ENCODE data around the gene MORC1. TPM values are rescaled to one million over a fixed set of nuclear protein-coding genes. Genes with fewer than 3 reads are reported as not detected.
A peak's percentile ranks its signal among the peaks of the same experiment; 100 is the strongest.

Gene MORC1
- total RNA-seq, 2 experiments from 2014 or later = not detected

DNA sequence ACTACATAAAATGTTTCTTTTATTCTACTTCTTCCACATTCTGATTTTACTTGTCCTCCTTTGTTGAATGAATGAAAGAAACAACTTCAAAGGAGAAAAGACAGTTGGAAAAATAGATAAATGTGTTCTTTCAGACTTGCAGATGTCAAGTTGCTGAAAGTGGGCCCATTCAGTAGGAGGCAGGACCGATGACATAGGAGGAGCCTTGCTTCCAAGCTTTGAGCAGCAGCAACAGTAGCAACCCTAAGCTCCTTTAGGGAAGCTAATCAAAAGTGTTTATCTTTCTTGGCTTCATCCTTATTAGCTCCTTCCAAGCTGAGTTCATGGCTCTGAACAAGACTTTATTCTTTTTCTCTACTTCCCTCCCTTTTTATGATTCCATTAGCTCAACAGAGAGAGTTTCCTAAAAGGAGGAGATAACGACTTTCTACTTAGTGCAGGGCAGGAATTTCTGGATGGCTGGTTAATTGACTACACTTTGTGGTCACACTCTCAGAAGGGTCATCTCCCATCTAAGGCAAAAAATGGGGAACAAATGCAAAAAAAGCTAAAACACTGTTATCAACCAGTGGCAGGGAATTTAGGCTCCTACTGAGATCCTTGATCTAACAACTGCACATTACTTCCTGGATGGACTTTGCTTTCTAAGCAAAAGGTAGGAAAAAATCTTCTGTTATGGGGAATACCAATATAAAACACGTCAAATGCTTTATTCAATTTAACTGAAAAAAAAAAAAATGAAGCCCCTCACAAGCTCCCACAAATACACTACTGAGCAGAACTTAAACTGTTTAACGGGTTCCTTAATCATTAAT lies 4.8 kb downstream of the MORC1 start:
- BruUV-seq (replicated peaks) = no TSS peak
- H3K9me2 ChIP-seq (ENCODE audit: insufficient read depth, low read length) = no peaks in the 10 kb centered on the region
- intact Hi-C loops (cut with micrococcal nuclease; ENCODE audit: unreplicated experiment) = no loop called here
- H4K20me1 ChIP-seq (ENCODE audit: insufficient read depth, low read length) = no peaks in the 10 kb centered on the region
- H3K4me2 ChIP-seq (ENCODE audit: low read length) = no peak overlapping the region
- no peaks in the 10 kb centered on the region for H3K4me1 ChIP-seq (ENCODE audit: insufficient read depth, low read length, poor library complexity, severe bottlenecking)
- DNase-seq (ENCODE audit: low spot score) = no peak
- H3K9me3 ChIP-seq (ENCODE audit: low read length) = no peaks in the 10 kb centered on the region
- no peaks in the 10 kb centered on the region for H3K36me3 ChIP-seq (ENCODE audit: insufficient read depth, low read length)
- ChIA-PET CTCF (ENCODE audit: unreplicated experiment) (no interaction called here), POLR2A (interaction anchor here (0.6 to 0.7 kb wide), 2 partner anchors 489 to 499 kb away, joined by 3 to 4 read pairs; no protein-coding TSS in a partner anchor)
- no peak overlapping the region for H2AFZ ChIP-seq (ENCODE audit: low read length)
- TF ChIP-seq, protein P1, sequence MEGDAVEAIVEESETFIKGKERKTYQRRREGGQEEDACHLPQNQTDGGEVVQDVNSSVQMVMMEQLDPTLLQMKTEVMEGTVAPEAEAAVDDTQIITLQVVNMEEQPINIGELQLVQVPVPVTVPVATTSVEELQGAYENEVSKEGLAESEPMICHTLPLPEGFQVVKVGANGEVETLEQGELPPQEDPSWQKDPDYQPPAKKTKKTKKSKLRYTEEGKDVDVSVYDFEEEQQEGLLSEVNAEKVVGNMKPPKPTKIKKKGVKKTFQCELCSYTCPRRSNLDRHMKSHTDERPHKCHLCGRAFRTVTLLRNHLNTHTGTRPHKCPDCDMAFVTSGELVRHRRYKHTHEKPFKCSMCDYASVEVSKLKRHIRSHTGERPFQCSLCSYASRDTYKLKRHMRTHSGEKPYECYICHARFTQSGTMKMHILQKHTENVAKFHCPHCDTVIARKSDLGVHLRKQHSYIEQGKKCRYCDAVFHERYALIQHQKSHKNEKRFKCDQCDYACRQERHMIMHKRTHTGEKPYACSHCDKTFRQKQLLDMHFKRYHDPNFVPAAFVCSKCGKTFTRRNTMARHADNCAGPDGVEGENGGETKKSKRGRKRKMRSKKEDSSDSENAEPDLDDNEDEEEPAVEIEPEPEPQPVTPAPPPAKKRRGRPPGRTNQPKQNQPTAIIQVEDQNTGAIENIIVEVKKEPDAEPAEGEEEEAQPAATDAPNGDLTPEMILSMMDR (conservative IDR thresholded peaks at IDR 0.05; ENCODE audit: low read length) = no peak
- TF ChIP-seq EZH2phosphoT487 (IDR thresholded peaks at IDR 0.05; ENCODE audit: borderline replicate concordance, low read depth, low read length) = no peak
- no peak overlapping the region for H3K4me3 ChIP-seq (ENCODE audit: low read depth, low read length, poor library complexity, severe bottlenecking)
- no peaks in the 10 kb centered on the region for H3K79me2 ChIP-seq (ENCODE audit: insufficient read depth, low read depth, low read length)
- no peak overlapping the region for H3K27ac ChIP-seq (ENCODE audit: low read depth, low read length, poor library complexity, severe bottlenecking)

DNA sequence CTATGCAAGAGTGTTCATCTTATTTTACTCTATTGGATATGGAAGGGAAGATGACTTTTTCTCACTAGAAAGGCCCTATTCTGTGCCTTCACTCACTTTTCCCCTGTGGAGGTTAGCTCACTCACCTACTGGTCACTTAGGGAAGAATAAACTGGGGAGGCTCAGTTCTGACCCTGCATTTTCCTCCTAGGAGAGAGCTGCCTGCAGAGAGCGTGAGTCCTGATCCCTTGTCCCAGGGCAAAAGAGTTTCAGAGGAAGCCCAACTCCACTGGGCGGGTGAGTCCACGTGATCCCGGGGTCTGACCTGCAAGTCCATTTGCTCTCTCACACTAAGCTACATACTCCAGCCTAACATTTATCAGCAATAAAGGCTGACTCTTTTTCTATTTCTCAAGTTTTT lies 8.4 kb downstream of the MORC1 start:
- Histone ChIP-seq H3K9me3 (ENCODE audit: low read length) (no peaks in the 10 kb centered on the region), H3K79me2 (ENCODE audit: insufficient read depth, low read depth, low read length) (no peaks in the 10 kb centered on the region), H2AFZ (ENCODE audit: low read length) (no peak overlapping the region), H4K20me1 (ENCODE audit: insufficient read depth, low read length) (no peaks in the 10 kb centered on the region), H3K4me3 (ENCODE audit: low read depth, low read length, poor library complexity, severe bottlenecking) (no peak overlapping the region), H3K4me2 (ENCODE audit: low read length) (no peak overlapping the region), H3K9me2 (ENCODE audit: insufficient read depth, low read length) (no peaks in the 10 kb centered on the region), H3K36me3 (ENCODE audit: insufficient read depth, low read length) (no peaks in the 10 kb centered on the region), H3K27ac (ENCODE audit: low read depth, low read length, poor library complexity, severe bottlenecking) (no peak overlapping the region), H3K4me1 (ENCODE audit: insufficient read depth, low read length, poor library complexity, severe bottlenecking) (no peaks in the 10 kb centered on the region)
- DNase-seq (ENCODE audit: low spot score) = no peak
- BruUV-seq (replicated peaks) = no TSS peak
- ChIA-PET POLR2A (no interaction called here), CTCF (ENCODE audit: unreplicated experiment) (no interaction called here)
- no peak for TF ChIP-seq EZH2phosphoT487 (IDR thresholded peaks at IDR 0.05; ENCODE audit: borderline replicate concordance, low read depth, low read length)
- TF ChIP-seq, protein P1 (conservative IDR thresholded peaks at IDR 0.05; ENCODE audit: low read length) = no peak
- intact Hi-C loops (cut with micrococcal nuclease; ENCODE audit: unreplicated experiment) = no loop called here

DNA sequence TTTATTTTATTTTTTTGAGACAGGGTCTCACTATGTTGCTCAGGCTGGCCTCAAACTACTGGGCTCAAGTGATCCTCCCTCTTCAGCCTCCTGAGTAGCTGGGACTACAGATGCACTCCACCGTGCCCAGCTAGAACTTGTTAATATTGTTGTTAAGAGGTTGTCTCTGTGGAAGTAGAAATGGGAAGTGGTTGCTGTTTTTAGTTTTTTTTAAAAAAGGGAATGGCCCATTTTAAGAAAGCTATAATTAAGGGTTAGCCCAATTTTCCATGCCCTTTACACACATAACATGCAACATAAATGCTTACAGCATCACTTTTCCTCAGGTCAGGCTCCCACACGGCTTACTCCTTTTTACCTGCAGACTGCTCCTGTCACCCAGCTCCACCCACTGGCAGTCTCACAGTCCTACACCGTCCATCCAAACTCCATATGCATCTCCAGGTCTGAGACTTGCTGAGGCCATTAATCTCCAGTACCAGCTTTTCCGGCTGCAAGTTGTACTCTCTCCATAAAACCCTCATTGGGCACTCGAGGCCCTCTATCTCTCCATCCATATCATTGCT lies 19.8 kb downstream of the MORC1 start:
- Histone ChIP-seq H3K4me1 (ENCODE audit: insufficient read depth, low read length, poor library complexity, severe bottlenecking) (no peaks in the 10 kb centered on the region), H3K9me2 (ENCODE audit: insufficient read depth, low read length) (no peaks in the 10 kb centered on the region), H3K79me2 (ENCODE audit: insufficient read depth, low read depth, low read length) (no peaks in the 10 kb centered on the region), H3K4me2 (ENCODE audit: low read length) (no peak overlapping the region), H4K20me1 (ENCODE audit: insufficient read depth, low read length) (no peaks in the 10 kb centered on the region), H3K27ac (ENCODE audit: low read depth, low read length, poor library complexity, severe bottlenecking) (no peak overlapping the region), H2AFZ (ENCODE audit: low read length) (no peak overlapping the region), H3K9me3 (ENCODE audit: low read length) (no peaks in the 10 kb centered on the region), H3K4me3 (ENCODE audit: low read depth, low read length, poor library complexity, severe bottlenecking) (no peak overlapping the region), H3K36me3 (ENCODE audit: insufficient read depth, low read length) (no peaks in the 10 kb centered on the region)
- CTCF ChIA-PET (ENCODE audit: unreplicated experiment) = no interaction called here
- no TSS peak for BruUV-seq (replicated peaks)
- POLR2A ChIA-PET = no interaction called here
- intact Hi-C loops (cut with micrococcal nuclease; ENCODE audit: unreplicated experiment) = no loop called here
- peak; percentile 10 for DNase-seq (ENCODE audit: low spot score)
- TF ChIP-seq, protein P1 (conservative IDR thresholded peaks at IDR 0.05; ENCODE audit: low read length) = peak; percentile 63
- no peak for TF ChIP-seq EZH2phosphoT487 (IDR thresholded peaks at IDR 0.05; ENCODE audit: borderline replicate concordance, low read depth, low read length)
